Upper lobe of left lung (tissue), 6 donors: ENCODE results near the gene TMA7B. TPM values are rescaled to one million over a fixed set of nuclear protein-coding genes. Genes with fewer than 3 reads are reported as not detected.

Experiments used
- ATAC-seq, 2 donors: fragments of 200-7000 bp; cut with Tn5 transposase; one replicate each; pipeline ENCODE4 v1.9.1; 2022; ENCODE audit warnings: mild to moderate bottlenecking in 2 of 2, moderate library complexity in 2 of 2; ENCODE audit not compliant: low FRiP score in 2 of 2
- DNase-seq, 2 donors: peaks; one replicate each; pipeline ENCODE4 v3.0.0-alpha.2; 2019 to 2020
- H3K27ac ChIP-seq, 4 donors: fragments of 200-600 bp; sonication (generic); one replicate each; pipeline ENCODE4 v1.5.1; 2016 to 2019
- H3K27me3 ChIP-seq, 4 donors: fragments of 200-600 bp; sonication (generic); one replicate each; pipeline ENCODE4 v1.5.1; 2017 to 2019
- H3K36me3 ChIP-seq, 4 donors: fragments of 200-600 bp; sonication (generic); one replicate each; pipeline ENCODE4 v1.5.1; 2016 to 2019
- H3K4me1 ChIP-seq, 4 donors: fragments of 200-600 bp; sonication (generic); one replicate each; pipeline ENCODE4 v1.5.1; 2018 to 2019
- H3K4me3 ChIP-seq, 4 donors: fragments of 200-600 bp; sonication (generic); one replicate each; pipeline ENCODE4 v1.5.1; 2017 to 2019; ENCODE audit warnings: mild to moderate bottlenecking in 2 of 4, moderate library complexity in 1 of 4
- H3K9me3 ChIP-seq, 4 donors: fragments of 200-600 bp; sonication (generic); one replicate each; pipeline ENCODE4 v1.5.1; 2018 to 2019
- CTCF ChIP-seq, 6 experiments: fragments of 450-650 bp in 4 of 6; fragments of 200-600 bp in 2 of 6; sonication (generic) in 2 of 6; IDR thresholded peaks; one replicate each; pipeline ENCODE4 v1.5.1; 2016 to 2019; ENCODE audit warnings: antibody characterized with exemption in 6 of 6
- EP300 ChIP-seq, 4 donors: sonication (generic); formaldehyde crosslinking; IDR thresholded peaks; one replicate each; pipeline ENCODE4 v1.5.1; 2017; ENCODE audit warnings: antibody characterized with exemption in 4 of 4, control low read depth in 2 of 4
- POLR2A ChIP-seq, 4 donors: fragments of 450-650 bp; IDR thresholded peaks; one replicate each; pipeline ENCODE4 v1.5.1; 2016 to 2017; ENCODE audit warnings: antibody characterized with exemption in 4 of 4, mild to moderate bottlenecking in 2 of 4
- POLR2AphosphoS5 ChIP-seq, 2 donors: sonication (generic); formaldehyde crosslinking; IDR thresholded peaks; one replicate each; pipeline ENCODE4 v1.5.1; 2017; ENCODE audit warnings: antibody characterized with exemption in 2 of 2
- WGBS, 2 donors: methylation state at CpG; one replicate each; pipeline ENCODE4 v1.1.5; 2017 to 2018; 5-methylcytosine and 5-hydroxymethylcytosine counted together
- total RNA-seq, 6 donors: library from RNA; depleted of rRNA in 4 of 6; stranded (reverse); fragments of >200 nt in 4 of 6; gene quantifications; one replicate each; pipeline versions ENCODE4 v1.1.0 to v1.2.1, GENCODE V29; 2016 to 2021
- donor health status: DM: no; HTN: no; CAD: no; lungs with moderate emphysema.
- donor health status: DM: no; HTN: yes; CAD: no; lungs with severe emphysema.

TMA7B gene
- total RNA-seq, 6 donors from 2014 or later, result 0.24 to 2.3 (median 0.76) TPM; not detected in 1

GRCh38 chr22:39972641-39973040, 12.4 kb downstream of the TMA7B start:
- Histone ChIP-seq H3K27me3 (no peaks in the 10 kb centered on the region), H3K9me3 (no peaks in the 10 kb centered on the region), H3K4me1 (peaks cover 3 to 16% (median 12%) of the 10 kb centered on the region in 4 donors), H3K4me3 (no peak overlapping the region), H3K27ac (no peak overlapping the region), H3K36me3 (no peaks in the 10 kb centered on the region)
- DNase-seq (no peak), ATAC-seq (no peak)
- TF ChIP-seq POLR2A (IDR thresholded peaks at IDR 0.05) (no peak), EP300 (IDR thresholded peaks at IDR 0.05) (no peak), CTCF (IDR thresholded peaks at IDR 0.05) (no peak), POLR2AphosphoS5 (IDR thresholded peaks at IDR 0.05) (no peak)
- WGBS, 2 donors, result 70% methylated on average over 5 of the region's 5 CpGs

- Histone ChIP-seq H3K27ac (no peak overlapping the region), H3K9me3 (no peaks in the 10 kb centered on the region)
- WGBS, 2 donors, result 73 to 74% methylated on average over 3 to 5 of the region's 5 CpGs
These were observed 13.5 kb downstream of the TMA7B start for GRCh38 chr22:39973656-39974055.

GRCh38 chr22:39974065-39974464, 13.9 kb downstream of the TMA7B start:
- H3K27me3 ChIP-seq, result no peaks in the 10 kb centered on the region
- DNase-seq (no peak), ATAC-seq (no peak)
- TF ChIP-seq POLR2A (IDR thresholded peaks at IDR 0.05), result no peak
- no peak for TF ChIP-seq POLR2AphosphoS5 (IDR thresholded peaks at IDR 0.05)
- H3K4me1 ChIP-seq, result peaks cover 0 to 6% (median 3%) of the 10 kb centered on the region in 4 donors
- 68 to 80% methylated on average over 5 of the region's 5 CpGs for WGBS, 2 donors
- H3K4me3 ChIP-seq, result no peak overlapping the region
- H3K27ac ChIP-seq, result no peak overlapping the region
- H3K9me3 ChIP-seq, result no peaks in the 10 kb centered on the region
- H3K36me3 ChIP-seq, result no peaks in the 10 kb centered on the region

More at GRCh38 chr22:39973656-39974055, 13.5 kb downstream of the TMA7B start:
- ATAC-seq, result no peak
- Histone ChIP-seq H3K27me3 (no peaks in the 10 kb centered on the region), H3K36me3 (no peaks in the 10 kb centered on the region), H3K4me3 (no peak overlapping the region), H3K4me1 (peaks cover 0 to 9% (median 6%) of the 10 kb centered on the region in 4 donors)
- TF ChIP-seq EP300 (IDR thresholded peaks at IDR 0.05), result no peak
- no peak for TF ChIP-seq CTCF (IDR thresholded peaks at IDR 0.05)
- TF ChIP-seq POLR2A (IDR thresholded peaks at IDR 0.05), result no peak
- no peak for TF ChIP-seq POLR2AphosphoS5 (IDR thresholded peaks at IDR 0.05)
- no peak for DNase-seq

GRCh38 chr22:39979048-39979447, 18.9 kb downstream of the TMA7B start:
- Histone ChIP-seq H3K9me3 (no peaks in the 10 kb centered on the region), H3K27ac (no peak overlapping the region), H3K27me3 (no peaks in the 10 kb centered on the region), H3K4me1 (no peaks in the 10 kb centered on the region), H3K36me3 (no peaks in the 10 kb centered on the region), H3K4me3 (no peak overlapping the region)
- TF ChIP-seq EP300 (IDR thresholded peaks at IDR 0.05) (no peak), POLR2A (IDR thresholded peaks at IDR 0.05) (no peak), CTCF (IDR thresholded peaks at IDR 0.05) (no peak), POLR2AphosphoS5 (IDR thresholded peaks at IDR 0.05) (no peak)
- 56 to 77% methylated on average over 6 of the region's 6 CpGs for WGBS, 2 donors
- no peak for DNase-seq
- ATAC-seq, result no peak

GRCh38 chr22:39979458-39979857, 19.3 kb downstream of the TMA7B start:
- TF ChIP-seq CTCF (IDR thresholded peaks at IDR 0.05) (no peak), EP300 (IDR thresholded peaks at IDR 0.05) (no peak), POLR2A (IDR thresholded peaks at IDR 0.05) (no peak), POLR2AphosphoS5 (IDR thresholded peaks at IDR 0.05) (no peak)
- no peak for DNase-seq
- H3K9me3 ChIP-seq, result no peaks in the 10 kb centered on the region
- no peaks in the 10 kb centered on the region for H3K4me1 ChIP-seq
- no peak overlapping the region for H3K27ac ChIP-seq
- 89 to 92% methylated on average over 5 of the region's 5 CpGs for WGBS, 2 donors
- ATAC-seq, result no peak
- no peaks in the 10 kb centered on the region for H3K36me3 ChIP-seq
- no peaks in the 10 kb centered on the region for H3K27me3 ChIP-seq
- H3K4me3 ChIP-seq, result no peak overlapping the region
